DND-41 (cell line): ENCODE measurements around the gene ZSWIM6.

Experiments used
- EZH2 ChIP-seq: IDR thresholded peaks from 3 replicates; pipeline ENCODE4 v1.6.1; 2012; ENCODE audit warnings: borderline replicate concordance, low read depth, mild to moderate bottlenecking, moderate library complexity, low read length, inconsistent platforms; ENCODE audit not compliant: severe bottlenecking
- TF ChIP-seq, protein P1 (sequence below): IDR thresholded peaks from 2 replicates; pipeline ENCODE4 v1.5.1; 2012; ENCODE audit warnings: borderline replicate concordance, low read length, moderate library complexity, mild to moderate bottlenecking; ENCODE audit not compliant: poor library complexity, severe bottlenecking; ENCODE audit errors: extremely low read depth

DNA sequence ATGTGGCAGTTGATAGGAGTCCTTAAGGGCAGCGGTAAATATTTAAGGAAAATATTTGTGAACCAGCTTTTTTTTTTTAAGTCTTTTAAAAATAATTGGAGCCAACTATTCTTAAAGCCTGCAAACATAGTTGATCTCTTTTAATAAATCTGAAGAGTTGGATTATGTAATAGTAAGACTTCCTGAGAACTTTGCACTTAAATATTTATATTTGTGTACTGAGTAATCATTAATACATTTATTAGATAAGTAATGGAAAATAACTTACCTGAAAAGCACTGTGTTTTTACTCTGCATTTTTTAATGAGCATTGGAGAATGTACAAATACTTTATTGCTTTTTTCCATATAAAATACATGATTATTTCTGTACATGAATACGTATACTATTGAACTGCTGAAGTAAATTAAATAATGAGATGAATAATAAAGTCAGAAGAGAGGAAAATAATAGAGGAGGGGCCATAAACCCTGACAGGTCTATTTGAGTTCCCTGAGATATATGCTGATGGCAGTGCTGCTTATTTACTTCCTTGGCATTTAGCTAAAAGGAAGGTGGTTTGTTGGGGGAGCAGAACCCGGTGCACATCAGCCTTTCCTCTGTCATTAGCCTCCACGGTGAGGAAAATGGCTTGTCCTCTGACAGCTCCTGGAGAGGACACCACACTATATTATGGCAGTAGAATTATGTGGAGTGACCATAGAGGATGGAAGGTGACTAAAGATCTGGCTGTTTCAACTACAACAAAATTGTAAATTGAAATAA lies 148.0 kb downstream of the ZSWIM6 start:
- TF ChIP-seq, protein P1, sequence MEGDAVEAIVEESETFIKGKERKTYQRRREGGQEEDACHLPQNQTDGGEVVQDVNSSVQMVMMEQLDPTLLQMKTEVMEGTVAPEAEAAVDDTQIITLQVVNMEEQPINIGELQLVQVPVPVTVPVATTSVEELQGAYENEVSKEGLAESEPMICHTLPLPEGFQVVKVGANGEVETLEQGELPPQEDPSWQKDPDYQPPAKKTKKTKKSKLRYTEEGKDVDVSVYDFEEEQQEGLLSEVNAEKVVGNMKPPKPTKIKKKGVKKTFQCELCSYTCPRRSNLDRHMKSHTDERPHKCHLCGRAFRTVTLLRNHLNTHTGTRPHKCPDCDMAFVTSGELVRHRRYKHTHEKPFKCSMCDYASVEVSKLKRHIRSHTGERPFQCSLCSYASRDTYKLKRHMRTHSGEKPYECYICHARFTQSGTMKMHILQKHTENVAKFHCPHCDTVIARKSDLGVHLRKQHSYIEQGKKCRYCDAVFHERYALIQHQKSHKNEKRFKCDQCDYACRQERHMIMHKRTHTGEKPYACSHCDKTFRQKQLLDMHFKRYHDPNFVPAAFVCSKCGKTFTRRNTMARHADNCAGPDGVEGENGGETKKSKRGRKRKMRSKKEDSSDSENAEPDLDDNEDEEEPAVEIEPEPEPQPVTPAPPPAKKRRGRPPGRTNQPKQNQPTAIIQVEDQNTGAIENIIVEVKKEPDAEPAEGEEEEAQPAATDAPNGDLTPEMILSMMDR = no peak
- TF ChIP-seq EZH2 = no peak
